OCI-M2 (cell line): Measurements from ENCODE around the gene PPID.
"Not testable (repeated sequence)": the region's sequence is repeated elsewhere in the genome, so short reads cannot be mapped to it uniquely, and the experiment has no call there.

Source experiments
- DNase-seq: peaks from one replicate; lab custom pipeline; 2025; ENCODE audit not compliant: unreplicated experiment; lab: John Stamatoyannopoulos, UW

The PPID gene

GRCh38 chr4:158722917-158723793, at the start of gene PPID:
Gene PPID, minus strand, starts transcription at chr4:158723396. Its CDS starts 108 bp downstream, at chr4:158723288.
- DNase-seq = no peak

- DNase-seq = no peak
These were observed 48.6 kb upstream of the PPID start for GRCh38 chr4:158771776-158772175.

- DNase-seq = no peak
These were observed 47.5 kb upstream of the PPID start for GRCh38 chr4:158770671-158771070.

- DNase-seq = no peak
These were observed 46.2 kb upstream of the PPID start for GRCh38 chr4:158769175-158769921.

GRCh38 chr4:158768555-158769174, 45.5 kb upstream of the PPID start, which contains the start of gene FNIP2:
Gene FNIP2, plus strand, starts transcription at chr4:158769026. Its CDS starts 187 bp downstream, at chr4:158769213.
- no peak for DNase-seq

GRCh38 chr4:158767451-158767850, 44.3 kb upstream of the PPID start:
- no peak for DNase-seq

DNA sequence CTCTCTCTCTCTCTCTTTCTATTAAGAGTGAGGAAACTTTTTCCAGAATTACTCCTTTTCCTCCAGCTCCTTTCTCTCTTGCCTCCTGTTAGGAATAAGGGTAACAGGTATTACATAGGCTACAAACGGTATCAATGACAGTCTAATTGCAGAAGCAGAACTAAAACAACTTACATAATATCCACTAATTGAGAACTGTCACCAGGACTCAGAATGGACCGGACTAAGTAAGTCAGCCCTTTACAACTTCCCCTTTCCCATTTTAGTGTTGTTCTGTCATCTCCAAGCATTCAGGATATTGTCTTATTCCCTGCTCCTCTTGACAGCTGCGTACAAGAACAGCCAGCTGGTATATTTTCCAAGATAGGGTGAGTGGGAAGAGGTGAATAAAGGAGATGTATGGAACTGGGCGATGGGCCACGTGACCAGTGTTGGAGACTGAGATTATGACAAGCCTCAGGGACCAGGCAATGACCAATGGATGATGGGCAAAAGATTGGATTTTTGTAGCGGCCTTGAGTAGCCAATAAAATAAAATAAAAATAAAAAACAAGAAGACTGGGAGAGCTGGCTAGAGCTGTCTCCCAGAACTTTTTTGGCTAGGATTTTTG, 43.3 kb upstream of the PPID start:
- no peak for DNase-seq

GRCh38 chr4:158763462-158763861, 40.3 kb upstream of the PPID start:
- no peak for DNase-seq

DNA sequence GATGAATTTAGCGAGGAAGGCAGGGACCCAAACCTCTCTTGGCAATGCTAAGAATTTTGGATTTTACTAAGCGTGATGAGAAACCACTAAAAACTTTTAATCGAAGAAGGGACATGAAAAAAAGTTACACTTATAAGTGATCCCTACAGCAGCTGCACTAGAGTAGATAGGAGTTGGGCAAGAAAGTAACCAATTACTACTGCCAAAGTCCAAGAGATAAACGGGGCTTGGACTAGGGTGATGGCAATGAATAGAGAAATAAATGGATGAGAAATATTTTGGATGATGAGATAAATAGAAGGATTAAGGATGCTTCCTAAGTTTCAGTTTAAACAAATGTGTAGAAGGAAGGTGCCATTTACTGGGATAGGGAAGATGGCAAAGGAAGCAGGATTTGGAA, 39.4 kb upstream of the PPID start:
- DNase-seq = no peak

- no peak for DNase-seq
These were observed 37.7 kb upstream of the PPID start for GRCh38 chr4:158760866-158761265.

DNA sequence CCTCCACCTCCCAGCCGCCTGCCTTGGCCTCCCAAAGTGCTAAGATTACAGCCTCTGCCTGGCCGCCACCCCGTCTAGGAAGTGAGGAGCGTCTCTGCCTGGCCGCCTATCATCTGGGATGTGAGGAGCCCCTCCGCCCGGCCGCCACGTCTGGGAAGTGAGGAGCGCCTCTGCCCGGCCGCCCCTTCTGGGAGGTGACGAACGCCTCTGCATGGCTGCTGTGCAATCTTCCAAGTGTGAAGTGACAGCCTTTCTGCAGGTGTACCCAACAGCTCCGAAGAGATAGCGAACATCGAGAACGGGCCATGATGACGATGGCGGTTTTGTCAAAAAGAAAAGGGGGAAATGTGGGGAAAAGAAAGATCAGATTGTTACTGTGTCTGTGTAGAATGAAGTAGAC, 36.3 kb upstream of the PPID start:
- not testable (repeated sequence) for DNase-seq

- DNase-seq = no peak
These were observed 35.5 kb upstream of the PPID start for GRCh38 chr4:158758703-158759102.

- DNase-seq = no peak
These were observed 34.9 kb upstream of the PPID start for GRCh38 chr4:158758142-158758541.

DNA sequence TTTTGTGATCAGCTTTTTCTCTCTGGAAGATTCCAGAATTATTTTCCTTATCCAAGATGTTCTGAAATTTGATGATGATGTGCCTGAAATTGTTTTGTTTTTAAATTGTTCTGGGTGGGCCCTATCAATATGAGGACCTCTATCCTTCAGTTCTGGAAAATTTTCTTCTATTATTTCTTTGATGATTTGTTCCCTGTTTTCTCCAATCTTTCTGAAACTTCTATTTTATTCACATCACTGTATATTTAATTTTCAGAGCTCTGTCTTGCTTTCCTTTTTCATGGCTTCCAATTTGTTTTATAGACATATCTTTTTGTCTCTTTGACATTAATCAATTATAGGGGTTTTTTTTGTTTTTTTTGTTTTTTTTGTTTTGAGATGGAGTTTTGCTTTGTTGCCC, 33.4 kb upstream of the PPID start:
- no peak for DNase-seq

DNA sequence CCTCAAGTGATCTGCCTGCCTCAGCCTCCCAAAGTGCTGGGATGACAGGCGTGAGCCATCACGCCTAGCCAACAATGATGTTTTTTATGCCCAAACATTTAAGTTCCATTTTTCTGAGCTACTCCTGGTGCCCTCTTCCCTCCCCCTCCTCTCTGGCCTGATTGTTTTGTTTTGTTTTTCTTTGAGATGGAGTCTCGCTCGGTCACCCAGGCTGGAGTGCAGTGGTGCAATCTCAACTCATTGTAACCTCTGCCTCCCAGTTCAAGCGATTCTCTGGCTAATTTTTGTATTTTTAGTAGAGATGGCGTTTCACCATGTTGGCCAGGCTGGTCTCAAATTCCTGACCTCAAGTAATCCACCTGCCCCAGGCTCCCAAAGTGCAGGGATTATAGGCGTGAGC, 32.6 kb upstream of the PPID start:
- not testable (repeated sequence) for DNase-seq

DNA sequence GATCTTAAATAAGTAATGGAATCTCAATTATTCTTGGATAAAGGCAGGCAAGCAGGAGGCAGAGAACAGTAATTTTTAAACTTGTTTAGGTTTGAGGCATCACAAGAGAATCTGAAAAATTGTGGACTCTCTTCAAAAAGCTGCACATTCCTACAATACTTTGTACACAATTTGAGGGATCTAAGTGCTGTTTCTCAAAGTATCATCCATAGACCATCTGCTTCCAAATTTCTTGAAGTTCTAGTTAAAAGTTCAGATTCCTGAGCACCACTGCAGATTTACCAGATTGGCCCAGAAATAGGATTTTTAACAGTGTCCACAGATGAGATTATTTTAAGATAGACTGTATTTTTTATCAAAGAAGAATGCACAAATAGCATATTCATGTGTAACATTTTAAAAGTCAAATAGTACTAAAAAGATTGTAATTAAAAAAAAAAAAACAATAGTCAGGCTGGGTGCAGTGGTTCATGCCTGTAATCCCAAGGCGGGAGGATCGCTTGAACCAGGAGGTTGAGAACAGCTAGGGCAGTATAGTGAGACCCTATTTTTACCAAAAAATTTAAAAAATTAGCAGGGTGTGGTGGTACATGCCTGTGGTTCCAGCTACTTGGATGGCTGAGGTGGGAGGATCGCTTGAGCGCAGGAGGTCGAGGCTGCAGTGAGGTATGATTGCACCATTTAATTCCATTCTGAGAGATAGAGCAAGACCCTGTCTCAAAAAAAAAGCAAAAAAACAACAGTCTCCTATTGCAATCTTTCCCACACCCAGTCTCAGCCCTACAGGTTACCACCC, 31.4 kb upstream of the PPID start:
- DNase-seq = no peak

DNA sequence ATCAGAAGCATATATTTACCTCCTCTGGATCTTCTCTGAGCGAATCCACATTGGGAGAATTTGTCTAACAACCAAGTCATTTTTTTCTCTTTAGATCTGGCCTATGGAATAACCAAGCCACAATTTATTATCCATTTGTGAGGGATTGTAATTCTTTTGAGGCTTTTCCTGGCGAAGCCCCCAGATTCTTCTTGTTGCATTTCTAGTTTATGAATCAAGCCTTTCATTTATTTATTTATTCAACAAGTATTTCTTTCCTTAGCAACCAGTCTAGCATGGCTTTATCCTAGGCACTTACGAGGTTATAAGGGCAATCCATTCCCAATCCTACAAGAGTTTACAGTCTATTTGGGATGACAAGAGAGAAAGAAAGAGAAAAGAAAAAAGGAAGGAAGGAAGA, 27.2 kb upstream of the PPID start:
- DNase-seq = no peak

- not testable (repeated sequence) for DNase-seq
These were observed 23.3 kb upstream of the PPID start for GRCh38 chr4:158746537-158746936.

GRCh38 chr4:158741326-158742021, 18.3 kb upstream of the PPID start:
- no peak for DNase-seq

DNA sequence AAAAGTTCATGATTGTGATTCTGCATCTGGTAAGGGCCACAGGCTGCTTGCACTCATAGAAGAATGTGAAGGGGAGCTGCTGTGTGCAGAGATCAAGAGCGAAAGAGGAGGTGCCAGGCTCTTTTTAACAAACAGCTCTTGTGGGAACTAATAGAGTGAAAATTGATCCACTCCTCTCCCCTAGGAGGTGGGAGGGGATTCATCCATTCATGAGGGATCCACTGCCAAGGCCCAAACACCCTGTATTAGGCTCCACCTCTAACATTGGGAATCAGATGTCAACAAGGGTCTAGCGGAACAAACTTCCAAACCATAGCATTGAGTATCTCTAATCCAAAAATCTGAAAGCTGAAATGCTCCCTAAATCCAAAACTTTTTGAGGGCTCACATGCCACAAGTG, 16.4 kb upstream of the PPID start:
- DNase-seq = no peak
